CD4-positive, alpha-beta T cell (primary cell): ENCODE results near the gene UBE2M. TPM values are rescaled to one million over a fixed set of nuclear protein-coding genes. Genes with fewer than 3 reads are reported as not detected.

ENCODE experiments used
- ATAC-seq: fragments of 200-7000 bp; cut with Tn5 transposase; one replicate; pipeline ENCODE4 v1.10.0; 2022; ENCODE audit warnings: mild to moderate bottlenecking; ENCODE audit not compliant: poor library complexity
- CTCF ChIA-PET: fragments of 350-600 bp; sonication (Branson Sonifier 250); formaldehyde crosslinking; loops from one replicate; lab custom pipeline; 2021; ENCODE audit warnings: antibody characterized with exemption, inconsistent platforms; lab: Charles Lee
- POLR2A ChIA-PET: fragments of 350-600 bp; sonication (Branson Sonifier 250); formaldehyde crosslinking; loops from one replicate; lab custom pipeline; 2021; ENCODE audit warnings: antibody characterized with exemption, inconsistent platforms; lab: Charles Lee
- DNase-seq, 14 experiments: peaks; one replicate each; pipeline ENCODE4 v3.0.0-alpha.2; 2013 to 2020; ENCODE audit warnings: mixed read lengths in 2 of 14
- H3K27ac ChIP-seq, 2 donors: one replicate each; pipeline versions ENCODE4 v1.5.1 to v1.7.0; 2013; ENCODE audit warnings: low read length in 2 of 2, low read depth in 1 of 2, mild to moderate bottlenecking in 1 of 2
- H3K27me3 ChIP-seq, 2 experiments: 1 replicate in 1 of 2; 2 replicates in 1 of 2; pipeline versions ENCODE4 v1.6.1 to v1.7.0; 2013; ENCODE audit warnings: low read length in 2 of 2, control low read depth in 1 of 2, mild to moderate bottlenecking in 1 of 2, moderate library complexity in 1 of 2; ENCODE audit not compliant: insufficient read depth in 2 of 2, control insufficient read depth in 1 of 2
- H3K36me3 ChIP-seq: one replicate; pipeline ENCODE4 v1.6.1; 2013; ENCODE audit warnings: low read length, control low read depth; ENCODE audit not compliant: insufficient read depth
- H3K4me1 ChIP-seq: one replicate; pipeline ENCODE4 v1.6.1; 2013; ENCODE audit warnings: low read length, control low read depth; ENCODE audit not compliant: insufficient read depth
- H3K4me3 ChIP-seq: one replicate; pipeline ENCODE4 v1.5.1; 2013; ENCODE audit warnings: mild to moderate bottlenecking, low read length, moderate library complexity
- H3K9me3 ChIP-seq, 2 experiments: 1 replicate in 1 of 2; 2 replicates in 1 of 2; pipeline versions ENCODE4 v1.6.1 to v1.7.0; 2013; ENCODE audit warnings: low read length in 2 of 2, mild to moderate bottlenecking in 2 of 2, control low read depth in 1 of 2, moderate library complexity in 1 of 2; ENCODE audit not compliant: control insufficient read depth in 1 of 2, insufficient read depth in 1 of 2
- H3K27ac Mint-ChIP-seq: one replicate; pipeline ENCODE4 v1.8.0; 2020; ENCODE audit warnings: mixed read lengths
- H3K27me3 Mint-ChIP-seq: one replicate; pipeline ENCODE4 v1.8.0; 2021; ENCODE audit warnings: mixed read lengths
- H3K36me3 Mint-ChIP-seq: one replicate; pipeline ENCODE4 v1.8.0; 2021; ENCODE audit warnings: low read depth, mixed read lengths
- H3K4me1 Mint-ChIP-seq: one replicate; pipeline ENCODE4 v1.8.0; 2021; ENCODE audit warnings: low read depth, mixed read lengths
- H3K4me3 Mint-ChIP-seq: one replicate; pipeline ENCODE4 v1.8.0; 2020; ENCODE audit warnings: mild to moderate bottlenecking, mixed read lengths
- H3K9me3 Mint-ChIP-seq: one replicate; pipeline ENCODE4 v1.8.0; 2020; ENCODE audit warnings: mixed read lengths
- intact Hi-C, 2 experiments: fragments of 100-400 bp; cut with DNase I in 1 of 2; cut with micrococcal nuclease in 1 of 2; formaldehyde crosslinking; loops; one replicate each; pipeline versions ENCODE4 v1.15.1 to v1.9.0; 2023 to 2025; cut with DNase I, micrococcal nuclease
- total RNA-seq, 174 experiments: library from RNA in 2 of 174; stranded (reverse) in 2 of 174; gene quantifications; one replicate each; pipeline ENCODE4 v1.2.3 and lab custom pipeline; 2021 to 2026
- TF ChIP-seq, protein P1 (sequence below): fragments of 200-600 bp; IDR thresholded peaks from one replicate; pipeline ENCODE4 v1.8.0; 2022; ENCODE audit warnings: antibody characterized with exemption, mild to moderate bottlenecking

The UBE2M gene
- total RNA-seq, 2 experiments from 2014 or later: 29.0 to 31.0 TPM

GRCh38 chr19:58551123-58551497 is 7.3 kb downstream of the UBE2M start:
- ChIA-PET CTCF (no interaction called here), POLR2A (interaction anchor here (1.4 kb wide), 1 partner anchor 11 kb away, joined by 4 read pairs; no protein-coding TSS in a partner anchor)
- H3K9me3 Mint-ChIP-seq: no peaks in the 10 kb centered on the region
- peak overlapping the region; percentile 12 for H3K27ac Mint-ChIP-seq
- Histone ChIP-seq H3K4me1 (peaks cover 53% of the 10 kb centered on the region), H3K27me3 (no peaks in the 10 kb centered on the region), H3K27ac (no peak overlapping the region), H3K36me3 (peaks cover 82% of the 10 kb centered on the region), H3K9me3 (no peaks in the 10 kb centered on the region), H3K4me3 (no peak overlapping the region)
- no peaks in the 10 kb centered on the region for H3K27me3 Mint-ChIP-seq
- peak overlapping the region; percentile 3 for H3K4me3 Mint-ChIP-seq
- TF ChIP-seq, protein P1, sequence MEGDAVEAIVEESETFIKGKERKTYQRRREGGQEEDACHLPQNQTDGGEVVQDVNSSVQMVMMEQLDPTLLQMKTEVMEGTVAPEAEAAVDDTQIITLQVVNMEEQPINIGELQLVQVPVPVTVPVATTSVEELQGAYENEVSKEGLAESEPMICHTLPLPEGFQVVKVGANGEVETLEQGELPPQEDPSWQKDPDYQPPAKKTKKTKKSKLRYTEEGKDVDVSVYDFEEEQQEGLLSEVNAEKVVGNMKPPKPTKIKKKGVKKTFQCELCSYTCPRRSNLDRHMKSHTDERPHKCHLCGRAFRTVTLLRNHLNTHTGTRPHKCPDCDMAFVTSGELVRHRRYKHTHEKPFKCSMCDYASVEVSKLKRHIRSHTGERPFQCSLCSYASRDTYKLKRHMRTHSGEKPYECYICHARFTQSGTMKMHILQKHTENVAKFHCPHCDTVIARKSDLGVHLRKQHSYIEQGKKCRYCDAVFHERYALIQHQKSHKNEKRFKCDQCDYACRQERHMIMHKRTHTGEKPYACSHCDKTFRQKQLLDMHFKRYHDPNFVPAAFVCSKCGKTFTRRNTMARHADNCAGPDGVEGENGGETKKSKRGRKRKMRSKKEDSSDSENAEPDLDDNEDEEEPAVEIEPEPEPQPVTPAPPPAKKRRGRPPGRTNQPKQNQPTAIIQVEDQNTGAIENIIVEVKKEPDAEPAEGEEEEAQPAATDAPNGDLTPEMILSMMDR: no peak
- H3K36me3 Mint-ChIP-seq: peaks cover 95% of the 10 kb centered on the region
- ATAC-seq (no peak), DNase-seq (no peak)
- intact Hi-C loops: no loop called here
- peaks cover 43% of the 10 kb centered on the region for H3K4me1 Mint-ChIP-seq

DNA sequence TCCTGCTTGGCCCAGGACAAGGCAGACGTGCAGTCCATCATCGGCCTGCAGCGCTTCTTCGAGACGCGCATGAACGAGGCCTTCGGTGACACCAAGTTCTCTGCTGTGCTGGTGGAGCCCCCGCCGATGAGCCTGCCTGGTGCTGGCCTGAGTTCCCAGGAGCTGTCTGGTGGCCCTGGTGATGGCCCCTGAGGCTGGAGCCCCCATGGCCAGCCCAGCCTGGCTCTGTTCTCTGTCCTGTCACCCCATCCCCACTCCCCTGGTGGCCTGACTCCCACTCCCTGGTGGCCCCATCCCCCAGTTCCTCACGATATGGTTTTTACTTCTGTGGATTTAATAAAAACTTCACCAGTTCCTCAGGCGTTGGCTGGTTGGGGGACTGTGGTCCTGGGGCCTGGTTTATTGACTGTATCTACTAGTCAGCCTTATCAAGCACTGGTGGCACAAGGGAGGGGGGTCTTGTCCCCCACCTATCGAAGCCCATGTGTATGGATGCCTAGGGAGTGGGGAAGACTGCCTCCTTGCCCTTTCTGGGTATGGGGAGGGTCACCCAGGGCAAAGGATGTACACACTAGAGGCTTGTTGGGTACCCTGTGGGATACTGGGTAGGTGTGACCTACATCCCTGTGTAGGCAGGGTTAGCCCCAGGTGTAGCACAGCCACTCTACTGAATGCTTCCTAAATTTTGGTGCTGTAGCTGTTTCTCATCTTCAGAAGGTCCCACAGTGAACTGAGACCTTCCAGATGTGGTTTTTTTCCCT is 7.9 kb downstream of the UBE2M start:
- no peaks in the 10 kb centered on the region for H3K27me3 ChIP-seq
- H3K4me3 ChIP-seq: no peak overlapping the region
- POLR2A ChIA-PET: interaction anchor here (1.4 kb wide), 1 partner anchor 12 kb away, joined by 4 read pairs; no protein-coding TSS in a partner anchor
- Mint-ChIP-seq H3K4me3 (peak overlapping the region; percentile 3), H3K36me3 (peaks cover 96% of the 10 kb centered on the region), H3K27me3 (no peaks in the 10 kb centered on the region), H3K27ac (peak overlapping the region; percentile 12), H3K9me3 (no peaks in the 10 kb centered on the region), H3K4me1 (peaks cover 47% of the 10 kb centered on the region)
- peaks cover 82% of the 10 kb centered on the region for H3K36me3 ChIP-seq
- intact Hi-C loops: no loop called here
- TF ChIP-seq, protein P1: no peak
- ATAC-seq: no peak
- no peaks in the 10 kb centered on the region for H3K9me3 ChIP-seq
- CTCF ChIA-PET: no interaction called here
- DNase-seq: peak in 1 of 14 experiments; percentile 9
- no peak overlapping the region for H3K27ac ChIP-seq
- H3K4me1 ChIP-seq: peaks cover 54% of the 10 kb centered on the region

DNA sequence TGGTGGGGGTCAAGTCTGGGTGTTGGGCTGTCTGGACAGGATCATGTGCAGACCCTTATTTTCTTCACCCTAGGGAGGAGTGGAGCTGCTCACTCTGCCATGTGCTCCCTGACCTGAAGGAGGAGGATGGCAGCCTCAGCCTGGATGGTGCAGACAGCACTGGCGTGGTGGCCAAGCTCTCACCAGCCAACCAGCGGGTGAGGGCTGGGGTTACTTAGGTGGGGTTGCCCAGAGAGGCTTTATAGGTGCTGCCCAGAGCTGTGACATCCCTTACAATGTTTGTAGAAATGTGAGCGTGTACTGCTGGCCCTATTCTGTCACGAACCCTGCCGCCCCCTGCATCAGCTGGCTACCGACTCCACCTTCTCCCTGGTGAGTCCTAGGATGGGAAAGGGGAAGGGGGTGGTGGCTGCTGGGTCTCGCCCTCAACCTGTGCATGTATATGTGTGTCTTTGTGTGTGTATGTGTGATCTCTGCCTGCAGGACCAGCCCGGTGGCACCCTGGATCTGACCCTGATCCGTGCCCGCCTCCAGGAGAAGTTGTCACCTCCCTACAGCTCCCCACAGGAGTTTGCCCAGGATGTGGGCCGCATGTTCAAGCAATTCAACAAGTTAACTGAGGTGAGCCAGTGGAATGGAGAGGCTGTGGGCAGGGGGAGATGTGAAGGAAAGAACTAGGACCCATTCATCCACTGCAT is 8.6 kb downstream of the UBE2M start:
- H3K4me3 ChIP-seq: no peak overlapping the region
- DNase-seq (no peak), ATAC-seq (no peak)
- peaks cover 53% of the 10 kb centered on the region for H3K4me1 ChIP-seq
- CTCF ChIA-PET: no interaction called here
- no peaks in the 10 kb centered on the region for H3K9me3 ChIP-seq
- POLR2A ChIA-PET: no interaction called here
- Mint-ChIP-seq H3K4me1 (peaks cover 47% of the 10 kb centered on the region), H3K36me3 (peaks cover 96% of the 10 kb centered on the region), H3K4me3 (peak overlapping the region; percentile 54), H3K9me3 (no peaks in the 10 kb centered on the region), H3K27ac (no peak overlapping the region), H3K27me3 (no peaks in the 10 kb centered on the region)
- no peaks in the 10 kb centered on the region for H3K27me3 ChIP-seq
- TF ChIP-seq, protein P1: no peak
- peaks cover 83% of the 10 kb centered on the region for H3K36me3 ChIP-seq
- no peak overlapping the region for H3K27ac ChIP-seq
- intact Hi-C loops: no loop called here
